NCI-H510A (cell line): Measurements from ENCODE around the gene TCF7L2.
A peak's percentile ranks its signal among the peaks of the same experiment; 100 is the strongest.

ENCODE experiments used
- DNase-seq: peaks from one replicate; lab custom pipeline; 2025; lab: John Stamatoyannopoulos, UW

TCF7L2 gene

GRCh38 chr10:112966194-112966855 lies 16.3 kb downstream of the TCF7L2 start:
- DNase-seq: peak; percentile 38

- DNase-seq: no peak
Observed at GRCh38 chr10:112967200-112967599, 17.2 kb downstream of the TCF7L2 start.

GRCh38 chr10:112969131-112969530 lies 19.1 kb downstream of the TCF7L2 start:
- DNase-seq: no peak

GRCh38 chr10:112969542-112969941 lies 19.5 kb downstream of the TCF7L2 start:
- DNase-seq: no peak

- no peak for DNase-seq
Observed at GRCh38 chr10:112970021-112970420, 20.0 kb downstream of the TCF7L2 start.

GRCh38 chr10:112972606-112973005 lies 22.6 kb downstream of the TCF7L2 start:
- no peak for DNase-seq

- no peak for DNase-seq
Observed at GRCh38 chr10:112973046-112973445, 23.0 kb downstream of the TCF7L2 start.

- no peak for DNase-seq
Observed at GRCh38 chr10:112973805-112974204, 23.8 kb downstream of the TCF7L2 start.

GRCh38 chr10:112977426-112977898 lies 27.4 kb downstream of the TCF7L2 start:
- no peak for DNase-seq

- no peak for DNase-seq
Observed at GRCh38 chr10:112979927-112980326, 29.9 kb downstream of the TCF7L2 start.

- DNase-seq: no peak
Observed at GRCh38 chr10:112980937-112981336, 30.9 kb downstream of the TCF7L2 start.

- DNase-seq: no peak
Observed at GRCh38 chr10:112981553-112981952, 31.5 kb downstream of the TCF7L2 start.

- no peak for DNase-seq
Observed at GRCh38 chr10:112983444-112984056, 33.5 kb downstream of the TCF7L2 start.

GRCh38 chr10:112984756-112985155 lies 34.7 kb downstream of the TCF7L2 start:
- DNase-seq: no peak

- DNase-seq: no peak
Observed at GRCh38 chr10:112985690-112986543, 35.9 kb downstream of the TCF7L2 start.

GRCh38 chr10:112986544-112987190 lies 36.6 kb downstream of the TCF7L2 start:
- DNase-seq: no peak

- DNase-seq: peak; percentile 22
Observed at GRCh38 chr10:112988839-112989406, 38.9 kb downstream of the TCF7L2 start.

GRCh38 chr10:112989826-112990225 lies 39.8 kb downstream of the TCF7L2 start:
- no peak for DNase-seq

GRCh38 chr10:112990271-112990670 lies 40.2 kb downstream of the TCF7L2 start:
- DNase-seq: no peak

GRCh38 chr10:112991888-112992491 lies 41.9 kb downstream of the TCF7L2 start:
- no peak for DNase-seq

- DNase-seq: no peak
Observed at GRCh38 chr10:112996462-112996861, 46.4 kb downstream of the TCF7L2 start.

- no peak for DNase-seq
Observed at GRCh38 chr10:112999102-112999501, 49.1 kb downstream of the TCF7L2 start.
